Hypothalamus (tissue), 51 donors: ENCODE results near the gene DHX34.

ENCODE experiments used
- DNase-seq, 51 donors: peaks; one replicate each; lab custom pipeline; 2025; lab: John Stamatoyannopoulos, UW

The DHX34 gene

GRCh38 chr19:47413941-47414340 lies 64.8 kb downstream of the DHX34 start:
- no peak for DNase-seq

GRCh38 chr19:47414469-47414868 lies 65.4 kb downstream of the DHX34 start:
- DNase-seq = peak in 3 of 51 donors; percentile 1 to 27 (median 6)

- DNase-seq = no peak
These were observed 67.0 kb downstream of the DHX34 start for GRCh38 chr19:47415953-47416642.

- peak in 1 of 51 donors; percentile 41 for DNase-seq
These were observed 67.5 kb downstream of the DHX34 start for GRCh38 chr19:47416643-47416985.

GRCh38 chr19:47417107-47417745 lies 68.1 kb downstream of the DHX34 start:
- DNase-seq = no peak

GRCh38 chr19:47417746-47418691 lies 68.9 kb downstream of the DHX34 start:
- peak in 2 of 51 donors; percentile 6 to 24 for DNase-seq

GRCh38 chr19:47418692-47419029 lies 69.5 kb downstream of the DHX34 start:
- no peak for DNase-seq

GRCh38 chr19:47419030-47419783 lies 70.1 kb downstream of the DHX34 start, which contains the start of gene MEIS3:
Gene MEIS3 (minus strand): TSS chr19:47419527. CDS start chr19:47419081, 446 bp downstream.
- no peak for DNase-seq

GRCh38 chr19:47419789-47420188 lies 70.7 kb downstream of the DHX34 start:
- no peak for DNase-seq

GRCh38 chr19:47421244-47421786 lies 72.2 kb downstream of the DHX34 start:
- DNase-seq = no peak

- DNase-seq = peak in 3 of 51 donors; percentile 9 to 51 (median 13)
These were observed 72.8 kb downstream of the DHX34 start for GRCh38 chr19:47421844-47422395.

- DNase-seq = no peak
These were observed 73.5 kb downstream of the DHX34 start for GRCh38 chr19:47422417-47423163.

GRCh38 chr19:47423203-47423882 lies 74.2 kb downstream of the DHX34 start:
- no peak for DNase-seq

GRCh38 chr19:47427241-47428176 lies 78.4 kb downstream of the DHX34 start:
- DNase-seq = peak in 36 of 51 donors; percentile 1 to 61 (median 25)

- peak in 50 of 51 donors; percentile 2 to 93 (median 66) for DNase-seq
These were observed 79.2 kb downstream of the DHX34 start for GRCh38 chr19:47428177-47428894.

GRCh38 chr19:47429140-47429793 lies 80.2 kb downstream of the DHX34 start:
- no peak for DNase-seq
